Measurements from ENCODE around the gene ZNF710.

The ZNF710 gene

DNA sequence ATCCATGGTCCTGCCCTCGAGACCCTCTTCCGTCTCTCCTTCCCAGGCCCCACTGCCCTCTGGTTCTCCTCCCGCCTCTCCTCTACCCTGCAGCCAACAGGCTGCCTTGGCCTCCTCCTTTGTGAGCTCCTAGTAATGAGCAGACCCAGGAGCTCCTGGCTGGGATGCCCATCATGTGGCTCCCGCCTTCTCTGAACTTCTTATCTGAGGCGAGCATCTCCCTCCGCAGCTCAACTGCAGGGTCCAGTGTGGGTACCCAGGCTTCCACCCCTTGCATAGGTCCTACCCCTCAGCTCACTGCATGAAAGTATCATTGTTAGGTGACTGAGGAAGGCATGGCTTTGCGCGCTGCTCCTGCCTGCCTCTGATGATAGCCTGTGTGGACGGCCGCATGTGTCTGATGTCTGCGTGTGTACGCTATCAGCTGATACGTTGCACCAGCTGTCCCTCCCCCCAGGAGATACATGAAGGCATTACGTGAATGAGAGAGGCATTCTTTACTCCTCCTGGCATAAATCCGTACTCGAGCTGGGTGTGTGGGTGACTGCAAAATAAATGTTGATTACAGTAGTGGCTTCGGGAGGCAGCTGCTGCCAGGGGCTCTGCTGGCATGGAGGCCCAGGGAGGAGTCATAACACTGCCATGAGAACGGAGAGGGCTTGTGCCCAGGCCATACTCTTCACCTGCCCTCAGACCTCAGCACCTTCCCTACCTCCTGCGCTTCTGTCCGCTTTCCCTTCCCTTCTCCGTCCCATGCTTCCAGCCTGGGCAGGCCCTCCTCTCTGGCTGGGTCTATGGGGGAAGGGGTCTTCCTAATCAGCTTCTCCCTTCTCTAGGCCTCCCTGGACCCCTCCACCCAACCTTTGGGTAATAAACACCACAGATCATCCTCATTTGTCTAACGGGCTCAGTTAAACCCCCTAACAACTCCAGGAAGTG is 48.8 kb downstream of the ZNF710 start:
- no peak overlapping the region for H3K4me3 ChIP-seq (ENCODE audit: low read length)
- TF ChIP-seq, protein P1, sequence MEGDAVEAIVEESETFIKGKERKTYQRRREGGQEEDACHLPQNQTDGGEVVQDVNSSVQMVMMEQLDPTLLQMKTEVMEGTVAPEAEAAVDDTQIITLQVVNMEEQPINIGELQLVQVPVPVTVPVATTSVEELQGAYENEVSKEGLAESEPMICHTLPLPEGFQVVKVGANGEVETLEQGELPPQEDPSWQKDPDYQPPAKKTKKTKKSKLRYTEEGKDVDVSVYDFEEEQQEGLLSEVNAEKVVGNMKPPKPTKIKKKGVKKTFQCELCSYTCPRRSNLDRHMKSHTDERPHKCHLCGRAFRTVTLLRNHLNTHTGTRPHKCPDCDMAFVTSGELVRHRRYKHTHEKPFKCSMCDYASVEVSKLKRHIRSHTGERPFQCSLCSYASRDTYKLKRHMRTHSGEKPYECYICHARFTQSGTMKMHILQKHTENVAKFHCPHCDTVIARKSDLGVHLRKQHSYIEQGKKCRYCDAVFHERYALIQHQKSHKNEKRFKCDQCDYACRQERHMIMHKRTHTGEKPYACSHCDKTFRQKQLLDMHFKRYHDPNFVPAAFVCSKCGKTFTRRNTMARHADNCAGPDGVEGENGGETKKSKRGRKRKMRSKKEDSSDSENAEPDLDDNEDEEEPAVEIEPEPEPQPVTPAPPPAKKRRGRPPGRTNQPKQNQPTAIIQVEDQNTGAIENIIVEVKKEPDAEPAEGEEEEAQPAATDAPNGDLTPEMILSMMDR (IDR thresholded peaks at IDR 0.05; ENCODE audit: insufficient read depth, low read depth, low read length, missing control alignments) = no peak
- no peak for DNase-seq (ENCODE audit: low read depth)

DNA sequence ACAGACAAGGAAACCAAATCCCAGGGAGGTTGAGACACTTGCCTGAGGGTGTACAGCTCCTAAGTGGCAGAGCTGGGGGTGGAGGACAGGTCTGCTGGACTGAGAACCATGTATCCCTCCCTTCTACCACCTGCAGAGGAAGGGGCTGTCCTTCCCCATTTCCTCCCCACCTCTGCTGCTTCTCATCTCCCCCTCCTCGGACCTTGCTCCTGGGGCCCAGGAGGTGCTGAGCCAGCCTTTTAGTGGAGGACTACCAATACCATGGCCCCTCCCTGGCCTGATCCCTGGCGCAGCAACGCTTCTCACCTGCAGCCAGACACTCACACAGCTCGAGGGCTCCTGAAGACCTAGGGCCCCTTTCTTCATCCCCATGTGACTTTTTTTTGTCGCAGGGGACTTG is 50.8 kb downstream of the ZNF710 start:
- DNase-seq (ENCODE audit: low read depth) = no peak
- TF ChIP-seq, protein P1 (IDR thresholded peaks at IDR 0.05; ENCODE audit: insufficient read depth, low read depth, low read length, missing control alignments) = no peak
- H3K4me3 ChIP-seq (ENCODE audit: low read length) = no peak overlapping the region

DNA sequence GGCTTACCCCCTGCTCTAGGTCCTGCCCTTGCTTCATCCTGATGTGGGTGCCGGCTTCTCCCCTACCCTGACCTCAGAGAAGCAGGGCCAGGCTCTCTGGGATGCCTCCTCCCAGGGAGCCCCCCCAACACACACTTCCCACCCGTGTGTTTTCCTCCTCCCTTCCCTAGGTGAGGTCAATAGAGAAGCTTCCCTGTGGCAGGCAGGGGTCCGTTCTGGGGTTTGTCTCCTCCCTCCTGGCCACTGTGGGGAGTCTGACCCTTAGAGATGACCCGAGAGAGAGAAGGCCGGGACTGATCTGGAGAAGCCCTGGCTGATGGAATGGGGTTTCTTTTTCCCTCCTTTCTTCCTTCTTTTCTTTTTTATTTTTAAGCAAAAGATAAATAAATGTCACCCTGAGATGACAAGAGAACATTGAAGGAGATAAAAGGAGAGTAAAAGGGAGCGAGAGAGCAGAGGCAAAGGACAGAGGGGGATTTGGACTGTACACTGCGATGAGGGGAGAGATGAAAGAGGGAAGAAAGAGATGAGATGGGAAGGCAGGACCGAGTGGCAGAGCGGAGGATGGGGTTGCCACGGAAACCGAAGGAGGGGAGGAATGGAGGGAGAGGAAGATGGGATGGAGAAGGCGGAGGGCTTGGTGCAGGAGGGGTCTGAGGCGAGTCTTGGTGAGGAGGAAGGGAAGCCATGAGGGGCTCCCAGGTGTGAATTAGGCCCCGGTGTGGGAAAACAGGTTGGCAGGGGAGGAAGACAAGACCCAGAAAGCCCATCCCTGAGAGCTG is 52.8 kb downstream of the ZNF710 start:
- no peak for DNase-seq (ENCODE audit: low read depth)
- TF ChIP-seq, protein P1 (IDR thresholded peaks at IDR 0.05; ENCODE audit: insufficient read depth, low read depth, low read length, missing control alignments) = no peak
- H3K4me3 ChIP-seq (ENCODE audit: low read length) = no peak overlapping the region

DNA sequence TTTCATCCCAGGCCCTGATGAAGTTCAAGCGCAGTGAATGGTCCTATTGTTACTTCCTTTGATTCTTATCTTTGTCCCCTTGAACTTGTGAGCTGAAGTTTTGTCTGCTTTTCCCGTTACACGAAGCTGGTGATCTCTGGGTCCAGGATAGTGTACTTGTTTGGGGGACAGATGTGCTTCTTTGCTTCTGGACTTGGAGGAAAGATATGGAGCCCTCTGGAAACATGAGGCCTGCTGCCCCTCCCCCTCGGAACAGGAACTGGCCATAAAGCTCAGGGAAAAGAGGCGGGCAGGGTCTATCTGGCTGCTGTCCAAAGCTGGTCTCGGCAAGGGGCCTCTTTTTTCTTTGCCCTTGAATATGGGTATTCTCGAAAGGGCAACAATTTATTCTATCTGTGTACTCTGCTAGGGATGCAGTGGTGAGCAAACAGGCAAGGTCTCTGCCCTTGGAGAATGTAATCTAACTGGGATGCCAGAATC is 53.5 kb downstream of the ZNF710 start:
- no peak overlapping the region for H3K4me3 ChIP-seq (ENCODE audit: low read length)
- DNase-seq (ENCODE audit: low read depth) = no peak
- TF ChIP-seq, protein P1 (IDR thresholded peaks at IDR 0.05; ENCODE audit: insufficient read depth, low read depth, low read length, missing control alignments) = no peak

DNA sequence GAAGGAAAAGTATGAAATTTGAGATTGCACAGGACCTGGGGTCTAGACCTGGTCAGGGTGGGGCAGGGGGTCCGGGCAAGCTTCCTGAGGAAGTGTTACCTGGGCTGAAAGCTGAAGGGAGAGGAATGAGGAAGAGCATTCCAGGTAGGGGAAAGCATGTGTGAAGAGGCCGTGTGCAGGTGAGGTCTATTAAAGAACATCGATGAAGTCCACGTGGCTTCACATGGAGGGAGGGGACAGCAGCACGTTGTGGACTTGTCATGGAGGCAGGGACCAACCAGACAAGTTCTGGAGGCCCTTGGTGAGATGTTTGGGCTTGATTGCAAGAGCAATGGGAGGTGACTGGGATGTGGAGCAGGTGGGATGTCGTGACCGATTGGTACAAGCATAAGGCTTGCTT is 54.1 kb downstream of the ZNF710 start:
- DNase-seq (ENCODE audit: low read depth) = peak; percentile 29
- no peak overlapping the region for H3K4me3 ChIP-seq (ENCODE audit: low read length)
- TF ChIP-seq, protein P1 (IDR thresholded peaks at IDR 0.05; ENCODE audit: insufficient read depth, low read depth, low read length, missing control alignments) = no peak

DNA sequence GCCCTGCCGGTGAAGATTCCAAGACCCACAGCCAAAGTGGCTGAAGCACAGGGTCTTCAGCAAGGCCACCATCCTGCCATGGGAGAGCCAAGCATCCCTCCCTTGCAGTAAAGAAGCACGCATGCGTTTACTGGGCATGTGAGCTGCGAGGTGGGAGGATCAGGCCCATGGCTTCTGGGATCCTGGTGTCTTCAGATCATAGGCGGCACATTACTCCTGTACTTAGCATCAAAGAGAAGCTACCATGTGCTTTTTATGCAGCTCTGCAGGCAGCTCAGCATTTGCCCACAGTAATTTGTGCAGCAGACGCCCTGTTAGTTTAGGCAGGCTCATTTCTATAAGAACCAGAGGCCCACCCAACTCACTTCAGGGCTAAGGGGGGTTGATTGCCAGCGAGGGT is 55.4 kb downstream of the ZNF710 start:
- TF ChIP-seq, protein P1 (IDR thresholded peaks at IDR 0.05; ENCODE audit: insufficient read depth, low read depth, low read length, missing control alignments) = no peak
- DNase-seq (ENCODE audit: low read depth) = no peak
- H3K4me3 ChIP-seq (ENCODE audit: low read length) = no peak overlapping the region
